Measurements from ENCODE around the gene KCNH4. TPM values are rescaled to one million over a fixed set of nuclear protein-coding genes. Genes with fewer than 3 reads are reported as not detected.
A peak's percentile ranks its signal among the peaks of the same experiment; 100 is the strongest.

Gene KCNH4
- total RNA-seq (2013): 0.04 TPM
- polyA plus RNA-seq (under 1 TPM in 1 of 3 donors, not detected in 2; 0.05 TPM), polyA minus RNA-seq (under 0.01 TPM in 1 of 2 replicates, not detected in the other), total RNA-seq (0.25 to 1.4 (median 0.60) reads per million in 11 experiments)

DNA sequence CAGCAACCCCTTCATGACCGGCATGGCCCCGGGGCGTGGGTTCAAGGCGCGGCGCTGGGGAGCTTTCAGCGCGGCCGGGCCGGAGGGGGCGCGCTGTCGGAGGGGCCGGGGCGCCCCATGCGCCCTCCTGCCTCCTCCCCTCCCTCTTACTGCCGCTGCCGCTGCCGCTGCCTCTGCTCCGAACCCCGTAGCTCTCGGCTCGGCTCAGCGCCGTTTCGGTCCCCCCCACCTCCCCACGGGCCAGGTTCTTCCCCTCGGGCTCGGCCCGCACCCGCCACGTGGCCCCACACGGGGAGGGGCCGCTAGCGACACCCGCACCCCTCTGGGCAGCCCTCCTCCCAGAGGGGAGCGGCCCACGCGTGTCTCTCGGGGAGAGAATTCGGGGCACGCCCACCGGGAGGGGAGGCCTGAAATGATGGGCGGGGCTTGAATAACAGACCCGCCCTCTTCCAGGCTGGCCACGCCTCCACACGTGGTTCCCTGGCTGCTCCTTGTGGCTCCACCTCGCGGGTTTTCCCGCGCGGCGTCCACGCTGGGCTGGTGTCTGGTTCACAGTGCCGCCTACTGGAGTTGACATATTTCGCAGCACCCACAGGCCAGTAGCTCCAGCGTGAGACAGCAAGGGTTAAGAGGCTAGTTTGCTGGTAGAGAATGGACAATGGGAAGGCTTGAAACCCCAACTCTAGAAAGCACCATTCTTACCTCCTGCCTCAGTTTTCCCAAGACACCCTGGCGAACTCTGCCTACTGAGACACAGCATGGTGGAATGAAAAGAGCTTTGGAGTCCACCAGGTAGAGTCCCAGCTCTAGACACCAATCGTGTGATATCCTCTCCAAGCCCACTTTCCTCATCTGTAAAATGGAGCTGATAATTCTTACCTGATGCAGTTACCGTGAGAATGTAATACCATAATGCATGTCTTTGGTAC, at the start of gene KCNH4:
TSS of gene KCNH4 (minus strand) at position 221 of the 929 bp plus-strand sequence. CDS start at position 24, 197 bp downstream.
- peak within 1 kb of the TSS; percentile 77 for H3K4me2 ChIP-seq (replicated peaks; ENCODE audit: extremely low read depth, low read length, poor library complexity, severe bottlenecking)
- peaks cover 0 to 14% of the 10 kb centered on the region in 2 donors for H3K9me3 ChIP-seq (replicated peaks in 1 of 2; ENCODE audit: control insufficient read depth in 1 of 2, insufficient read depth in 1 of 2, low read length in 2 of 2)
- no peaks in the 10 kb centered on the region for H3K79me2 ChIP-seq (ENCODE audit: insufficient read depth, low read length)
- no peak within 1 kb of the TSS for H3K27ac ChIP-seq (ENCODE audit: low read depth in 1 of 2, low read length in 2 of 2)
- peak within 1 kb of the TSS in 2 of 7 donors; percentile 22 to 35 for H3K27ac Mint-ChIP-seq
- DNase-seq: peak; percentile 90 to 92 (median 90)
- no peaks in the 10 kb centered on the region for H3K36me3 ChIP-seq (replicated peaks in 1 of 2; ENCODE audit: control insufficient read depth in 1 of 2, insufficient read depth in 2 of 2, low read length in 2 of 2)
- H3K27me3 ChIP-seq (ENCODE audit: control insufficient read depth in 2 of 2, insufficient read depth in 2 of 2, low read length in 2 of 2): peaks cover 8 to 39% of the 10 kb centered on the region in 2 donors
- H2AFZ ChIP-seq (ENCODE audit: insufficient read depth, low read depth, low read length, poor library complexity, severe bottlenecking): peak within 1 kb of the TSS; percentile 30
- peaks cover 62 to 68% of the 10 kb centered on the region in 2 donors for H3K4me1 ChIP-seq (ENCODE audit: control insufficient read depth in 1 of 2, insufficient read depth in 2 of 2, low read length in 2 of 2)
- H3K4me3 Mint-ChIP-seq: peak within 1 kb of the TSS; percentile 50 to 82
- H3K9ac ChIP-seq (ENCODE audit: insufficient read depth, low read length, poor library complexity, severe bottlenecking): no peak within 1 kb of the TSS
- peaks cover 0 to 14% (median 8%) of the 10 kb centered on the region in 7 donors for H3K9me3 Mint-ChIP-seq
- TF ChIP-seq, protein P1, sequence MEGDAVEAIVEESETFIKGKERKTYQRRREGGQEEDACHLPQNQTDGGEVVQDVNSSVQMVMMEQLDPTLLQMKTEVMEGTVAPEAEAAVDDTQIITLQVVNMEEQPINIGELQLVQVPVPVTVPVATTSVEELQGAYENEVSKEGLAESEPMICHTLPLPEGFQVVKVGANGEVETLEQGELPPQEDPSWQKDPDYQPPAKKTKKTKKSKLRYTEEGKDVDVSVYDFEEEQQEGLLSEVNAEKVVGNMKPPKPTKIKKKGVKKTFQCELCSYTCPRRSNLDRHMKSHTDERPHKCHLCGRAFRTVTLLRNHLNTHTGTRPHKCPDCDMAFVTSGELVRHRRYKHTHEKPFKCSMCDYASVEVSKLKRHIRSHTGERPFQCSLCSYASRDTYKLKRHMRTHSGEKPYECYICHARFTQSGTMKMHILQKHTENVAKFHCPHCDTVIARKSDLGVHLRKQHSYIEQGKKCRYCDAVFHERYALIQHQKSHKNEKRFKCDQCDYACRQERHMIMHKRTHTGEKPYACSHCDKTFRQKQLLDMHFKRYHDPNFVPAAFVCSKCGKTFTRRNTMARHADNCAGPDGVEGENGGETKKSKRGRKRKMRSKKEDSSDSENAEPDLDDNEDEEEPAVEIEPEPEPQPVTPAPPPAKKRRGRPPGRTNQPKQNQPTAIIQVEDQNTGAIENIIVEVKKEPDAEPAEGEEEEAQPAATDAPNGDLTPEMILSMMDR (IDR thresholded peaks at IDR 0.05): peak; percentile 79
- peaks cover 36 to 43% (median 38%) of the 10 kb centered on the region in 3 donors for H3K27me3 Mint-ChIP-seq (ENCODE audit: low read depth in 3 of 3)
- WGBS (ENCODE audit: insufficient coverage): 1% methylated on average over 47 of the region's 60 CpGs
- H3K4me1 Mint-ChIP-seq: peaks cover 59% of the 10 kb centered on the region
- peak within 1 kb of the TSS; percentile 1 to 71 (median 14) for H3K4me3 ChIP-seq (replicated peaks in 1 of 3; ENCODE audit: low read depth in 2 of 3, low read length in 3 of 3)
- H3K36me3 Mint-ChIP-seq: peaks cover 0 to 3% of the 10 kb centered on the region in 2 donors
- H4K20me1 ChIP-seq (ENCODE audit: insufficient read depth, low read length): peaks cover 3% of the 10 kb centered on the region
- intact Hi-C loops (cut with micrococcal nuclease): loop anchor here in 1 of 2 donors (10.0 kb wide), 1 partner anchor 156 kb away; the partner anchor contains the start of gene NKIRAS2

DNA sequence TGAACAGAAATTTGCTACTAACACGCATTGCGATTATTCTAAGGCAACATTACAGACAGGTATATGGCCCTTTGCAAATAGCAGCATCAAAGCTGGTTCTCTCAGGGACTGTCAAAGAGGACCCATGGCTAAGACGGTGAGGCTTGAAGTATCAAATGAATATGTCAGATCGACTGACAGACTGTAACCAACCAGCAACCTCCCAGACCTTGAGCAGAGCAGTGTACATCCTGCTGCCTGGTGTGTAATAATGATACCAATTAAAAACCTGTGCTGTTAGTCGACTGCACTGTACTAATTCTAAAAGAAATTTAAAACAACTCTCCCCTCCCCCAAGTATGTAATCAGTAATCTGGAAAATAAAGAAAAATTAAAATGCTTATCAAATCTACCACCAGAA, 49.3 kb upstream of the KCNH4 start:
- peaks cover 56% of the 10 kb centered on the region for H3K79me2 ChIP-seq (ENCODE audit: insufficient read depth, low read length)
- H3K27ac ChIP-seq (ENCODE audit: low read depth in 1 of 2, low read length in 2 of 2): no peak overlapping the region
- H3K9ac ChIP-seq (ENCODE audit: insufficient read depth, low read length, poor library complexity, severe bottlenecking): no peak overlapping the region
- TF ChIP-seq, protein P1 (IDR thresholded peaks at IDR 0.05): no peak
- H3K4me1 ChIP-seq (ENCODE audit: control insufficient read depth in 1 of 2, insufficient read depth in 2 of 2, low read length in 2 of 2): peaks cover 11 to 19% of the 10 kb centered on the region in 2 donors
- H3K36me3 ChIP-seq (replicated peaks in 1 of 2; ENCODE audit: control insufficient read depth in 1 of 2, insufficient read depth in 2 of 2, low read length in 2 of 2): peaks cover 4 to 31% of the 10 kb centered on the region in 2 donors
- H3K27me3 ChIP-seq (ENCODE audit: control insufficient read depth in 2 of 2, insufficient read depth in 2 of 2, low read length in 2 of 2): no peaks in the 10 kb centered on the region
- Mint-ChIP-seq H3K4me3 (no peak overlapping the region), H3K27ac (peak overlapping the region in 1 of 7 donors; percentile 63), H3K9me3 (no peaks in the 10 kb centered on the region), H3K36me3 (peaks cover 21 to 33% of the 10 kb centered on the region in 2 donors), H3K27me3 (ENCODE audit: low read depth in 3 of 3) (no peaks in the 10 kb centered on the region), H3K4me1 (peaks cover 34% of the 10 kb centered on the region)
- no peak overlapping the region for H3K4me3 ChIP-seq (replicated peaks in 1 of 3; ENCODE audit: low read depth in 2 of 3, low read length in 3 of 3)
- DNase-seq: no peak
- H4K20me1 ChIP-seq (ENCODE audit: insufficient read depth, low read length): peaks cover 41% of the 10 kb centered on the region
- no peaks in the 10 kb centered on the region for H3K9me3 ChIP-seq (replicated peaks in 1 of 2; ENCODE audit: control insufficient read depth in 1 of 2, insufficient read depth in 1 of 2, low read length in 2 of 2)
- WGBS (ENCODE audit: insufficient coverage): 100% methylated on average over 1 of the region's 5 CpGs
- intact Hi-C loops (cut with micrococcal nuclease): no loop called here
- no peak overlapping the region for H3K4me2 ChIP-seq (replicated peaks; ENCODE audit: extremely low read depth, low read length, poor library complexity, severe bottlenecking)
- H2AFZ ChIP-seq (ENCODE audit: insufficient read depth, low read depth, low read length, poor library complexity, severe bottlenecking): no peak overlapping the region

Data from CD14-positive monocyte (primary cell).